Activated CD8-positive, alpha-beta memory T cell treated with anti-CD3 and anti-CD28 coated beads, Interleukin-2, amount 50 U/mL, for 4 hours (primary cell): ENCODE measurements around the gene ZNF585A.
"Not testable (repeated sequence)": the region's sequence is repeated elsewhere in the genome, so short reads cannot be mapped to it uniquely, and the experiment has no call there.

Experiments
- DNase-seq: peaks from one replicate; pipeline ENCODE4 v3.0.0-alpha.2; 2020

The ZNF585A gene

DNA sequence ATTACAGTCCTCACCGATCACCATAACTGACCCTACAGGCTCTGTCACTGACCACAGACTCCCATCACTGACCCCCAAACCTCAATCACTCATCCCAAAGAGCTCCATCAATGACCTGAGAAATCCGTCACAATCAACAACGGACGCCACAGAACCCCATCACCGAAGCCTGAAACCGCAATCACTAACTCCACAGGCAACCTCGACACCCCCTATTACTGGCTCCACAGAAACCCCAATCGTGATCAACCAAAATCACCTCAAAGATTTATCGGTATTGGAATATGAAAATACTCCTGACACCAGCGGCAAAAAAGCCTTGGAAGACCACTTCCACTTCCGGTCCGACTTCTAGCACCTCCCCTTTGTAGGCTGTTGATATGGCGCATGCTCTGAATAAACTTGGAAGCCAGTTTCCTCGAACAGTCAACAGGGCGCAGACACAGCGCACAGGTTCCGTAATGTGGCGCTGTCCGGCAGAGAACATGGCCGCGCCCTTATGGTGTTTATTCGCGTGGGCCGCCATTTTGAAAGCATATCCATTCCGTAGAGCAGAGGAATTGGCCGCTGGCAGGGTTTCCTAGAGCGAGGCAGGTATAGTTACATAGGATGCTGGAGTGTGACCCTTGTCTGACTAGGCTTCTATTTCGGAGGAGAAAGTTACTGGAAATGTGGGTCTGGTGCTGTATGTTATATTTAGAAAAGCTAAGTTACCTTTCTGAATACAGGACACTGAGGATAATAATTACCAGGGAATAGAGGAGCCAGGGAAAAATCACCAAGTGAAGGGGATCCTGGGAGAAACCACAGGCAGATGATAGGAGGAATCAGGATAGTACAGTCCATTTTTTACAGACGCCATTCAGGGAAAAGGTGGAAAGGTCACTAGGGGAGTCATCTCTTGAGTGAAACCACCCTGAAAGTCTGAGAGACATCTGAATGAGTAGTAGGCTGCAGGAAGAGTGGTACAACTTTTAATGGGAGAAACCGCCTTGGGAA, at the start of gene ZNF585A:
TSS of gene ZNF585A (minus strand) at position 328 of the 999 bp plus-strand sequence. CDS start 2,785 bp downstream, outside the sequence.
- peak; percentile 88 for DNase-seq

DNA sequence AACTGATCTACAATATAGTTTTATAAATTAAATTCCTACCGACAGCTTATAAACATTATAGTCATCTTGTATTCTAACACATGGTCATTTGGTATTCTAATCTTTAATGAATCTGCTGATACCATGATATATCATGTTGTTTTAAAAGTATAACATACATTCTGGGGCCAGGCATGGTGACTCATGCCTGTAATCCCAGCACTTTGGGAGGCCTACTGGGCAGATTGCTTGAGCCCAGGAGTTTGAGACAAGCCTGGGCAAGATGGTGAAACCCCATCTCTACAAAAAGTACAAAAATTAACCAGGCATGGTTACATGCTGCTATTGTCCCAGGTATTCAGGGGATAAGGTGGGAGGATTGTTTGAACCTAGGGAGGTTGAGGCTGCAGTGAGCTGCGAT, 48.6 kb upstream of the ZNF585A start:
- no peak for DNase-seq

GRCh38 chr19:37220383-37220782, 47.9 kb upstream of the ZNF585A start:
- no peak for DNase-seq

- DNase-seq: no peak
Measured at GRCh38 chr19:37218592-37218935, 46.1 kb upstream of the ZNF585A start.

GRCh38 chr19:37217775-37218591, 45.5 kb upstream of the ZNF585A start, which contains the start of gene ZNF383:
TSS of gene ZNF383 (plus strand) at chr19:37218214. CDS start at chr19:37230454, 12,240 bp downstream.
- DNase-seq: peak; percentile 82

DNA sequence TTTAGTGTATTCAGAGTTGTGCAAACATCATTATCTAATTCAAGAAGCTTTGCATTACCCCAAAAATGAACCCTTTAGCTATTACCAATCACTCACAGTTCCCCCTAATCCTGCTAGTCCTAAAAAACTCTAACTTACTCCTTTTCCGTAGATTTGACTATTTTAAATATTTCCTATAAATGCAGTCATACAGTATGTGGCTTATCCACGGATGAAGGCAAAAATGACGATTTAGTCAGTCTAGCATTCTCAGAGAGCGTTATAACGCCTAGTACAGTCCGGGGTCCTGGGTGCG, 44.9 kb upstream of the ZNF585A start:
- DNase-seq: no peak

GRCh38 chr19:37197768-37198167, 25.3 kb upstream of the ZNF585A start:
- no peak for DNase-seq

- DNase-seq: not testable (repeated sequence)
Measured at GRCh38 chr19:37197115-37197514, 24.6 kb upstream of the ZNF585A start.

DNA sequence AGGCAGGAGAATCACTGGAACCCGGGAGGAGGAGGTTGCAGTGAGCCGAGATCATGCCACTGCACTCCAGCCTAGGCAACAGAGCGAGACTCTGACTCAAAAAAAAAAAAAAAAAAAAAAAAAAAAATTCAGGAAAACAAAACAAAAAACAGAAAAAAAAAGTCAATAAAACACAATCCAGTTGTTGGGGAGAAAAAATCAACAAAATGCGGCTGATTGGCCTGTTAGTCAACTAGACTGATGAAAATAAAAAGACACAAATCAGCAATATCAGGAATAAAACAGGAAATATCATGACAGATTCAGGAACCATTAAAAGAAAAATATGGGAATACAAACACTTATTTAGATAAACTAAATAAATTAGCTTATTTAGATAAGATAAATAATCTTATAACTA, 22.8 kb upstream of the ZNF585A start:
- DNase-seq: not testable (repeated sequence)

DNA sequence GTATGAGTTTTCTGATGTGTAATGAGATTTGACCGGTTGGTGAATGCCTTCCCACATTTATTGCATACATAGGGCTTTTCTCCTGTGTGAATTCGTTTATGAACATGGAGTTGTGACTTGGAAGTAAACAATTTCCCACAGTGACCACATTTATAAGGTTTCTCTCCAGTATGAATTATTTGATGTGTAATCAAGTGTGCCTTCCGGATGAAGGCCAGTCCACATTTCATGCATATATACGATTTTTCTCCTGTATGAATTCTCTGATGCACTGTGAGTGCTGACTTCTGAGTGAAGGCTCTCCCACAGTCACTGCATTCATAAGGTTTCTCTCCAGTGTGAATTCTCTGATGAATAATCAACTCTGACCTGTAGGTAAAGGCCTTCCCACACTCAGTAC, 13.6 kb upstream of the ZNF585A start:
- not testable (repeated sequence) for DNase-seq

DNA sequence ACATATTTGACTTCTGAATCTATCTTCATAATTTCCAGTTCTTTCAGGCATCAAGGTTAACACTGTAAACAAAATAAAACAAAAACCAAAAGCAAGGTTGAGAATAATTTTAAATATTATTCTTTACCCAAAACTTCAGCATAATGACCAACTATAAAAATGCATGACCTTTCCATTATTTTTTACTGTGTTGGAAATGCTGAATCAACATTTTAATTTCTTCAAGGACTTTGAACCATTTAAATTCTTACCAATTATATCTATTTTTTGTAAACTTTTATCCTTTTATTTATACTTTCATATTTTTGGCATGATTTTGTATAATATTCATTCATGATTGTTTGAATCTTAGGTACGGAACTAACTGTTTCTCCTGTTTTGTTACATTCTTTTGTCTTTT, 6.9 kb downstream of the ZNF585A start:
- no peak for DNase-seq

- DNase-seq: no peak
Measured at GRCh38 chr19:37160153-37160552, 12.3 kb downstream of the ZNF585A start.

- no peak for DNase-seq
Measured at GRCh38 chr19:37148214-37148613, 24.3 kb downstream of the ZNF585A start.

DNA sequence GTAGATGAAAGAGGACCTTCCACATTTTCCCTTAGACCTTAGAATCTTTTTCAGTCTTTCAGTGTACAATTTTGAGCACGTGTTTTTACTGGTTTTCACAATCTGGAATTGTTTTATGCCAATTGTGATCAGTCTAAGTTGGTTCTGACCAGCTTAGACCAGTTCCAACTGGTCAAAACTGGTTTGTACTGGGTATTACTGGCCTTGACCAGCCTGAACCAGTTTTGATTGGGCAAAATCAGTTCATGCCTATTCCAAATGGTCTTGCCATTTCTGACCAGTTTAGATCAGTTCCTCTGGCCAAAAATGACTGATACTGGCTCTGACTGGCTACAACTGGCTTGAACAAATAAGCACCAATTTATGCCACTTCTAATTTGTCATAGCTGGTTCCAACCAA, 36.4 kb downstream of the ZNF585A start:
- DNase-seq: no peak

- no peak for DNase-seq
Measured at GRCh38 chr19:37128821-37129177, 43.7 kb downstream of the ZNF585A start.

GRCh38 chr19:37127999-37128820, 44.3 kb downstream of the ZNF585A start:
- no peak for DNase-seq

DNA sequence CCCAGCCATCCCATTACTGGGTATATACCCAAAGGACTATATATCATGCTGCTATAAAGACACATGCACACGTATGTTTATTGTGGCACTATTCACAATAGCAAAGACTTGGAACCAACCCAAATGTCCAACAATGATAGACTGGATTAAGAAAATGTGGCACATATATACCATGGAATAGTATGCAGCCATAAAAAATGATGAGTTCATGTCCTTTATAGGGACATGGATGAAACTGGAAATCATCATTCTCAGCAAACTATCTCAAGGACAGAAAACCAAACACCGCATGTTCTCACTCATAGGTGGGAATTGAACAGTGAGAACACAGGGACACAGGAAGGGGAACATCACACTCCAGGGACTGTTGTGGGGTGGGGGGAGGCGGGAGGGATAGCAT, 50.4 kb downstream of the ZNF585A start:
- not testable (repeated sequence) for DNase-seq

DNA sequence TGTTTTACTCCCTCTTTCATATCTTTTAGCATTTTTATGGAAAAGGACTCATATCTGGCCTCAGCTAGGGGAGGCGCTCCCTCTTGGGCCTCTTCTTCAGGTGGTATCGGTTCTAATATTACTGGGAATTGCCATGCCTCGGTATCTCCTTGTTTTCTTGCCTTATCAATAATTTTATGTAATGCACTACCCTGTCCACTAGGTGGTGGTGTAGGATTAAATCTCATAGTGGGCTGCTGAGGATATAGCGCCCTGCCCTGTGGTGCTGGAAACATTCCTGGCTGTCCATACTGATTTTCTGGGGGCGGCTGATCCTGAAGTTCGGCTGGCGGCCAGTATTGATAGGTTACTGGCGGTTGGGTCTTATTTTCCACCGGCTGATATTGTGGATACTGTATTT, 58.5 kb downstream of the ZNF585A start:
- DNase-seq: no peak

DNA sequence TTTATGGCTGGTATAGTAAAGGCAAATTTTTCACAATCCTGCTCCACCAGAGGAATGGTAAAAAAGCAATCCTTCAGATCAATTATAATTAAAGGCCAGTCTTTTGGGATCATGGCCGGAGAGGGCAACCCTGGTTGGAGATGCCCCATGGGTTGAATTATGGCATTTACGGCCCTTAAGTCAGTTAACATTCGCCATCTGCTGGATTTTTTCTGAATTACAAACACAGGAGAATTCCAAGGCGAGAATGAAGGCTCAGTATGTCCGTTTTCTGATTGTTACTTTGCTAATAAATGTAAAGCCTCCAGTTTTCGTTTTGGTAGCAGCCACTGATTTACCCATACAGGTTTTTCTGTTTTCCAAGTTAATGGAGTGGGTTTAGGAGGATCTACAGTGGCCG, 60.7 kb downstream of the ZNF585A start:
- not testable (repeated sequence) for DNase-seq

DNA sequence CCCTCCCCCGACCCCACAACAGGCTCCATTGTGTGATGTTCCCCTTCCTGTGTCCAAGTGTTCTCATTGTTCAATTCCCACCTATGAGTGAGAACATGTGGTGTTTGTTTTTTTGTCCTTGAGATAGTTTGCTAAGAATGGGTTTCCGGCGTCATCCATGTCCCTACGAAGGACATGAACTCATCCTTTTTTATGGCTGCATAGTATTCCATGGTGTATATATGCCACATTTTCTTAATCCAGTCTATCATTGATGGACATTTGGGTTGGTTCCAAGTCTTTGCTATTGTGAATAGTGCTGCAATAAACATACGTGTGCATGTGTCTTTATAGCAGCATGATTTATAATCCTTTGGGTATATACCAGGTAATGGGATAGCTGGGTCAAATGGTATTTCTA, 68.4 kb downstream of the ZNF585A start:
- DNase-seq: not testable (repeated sequence)

DNA sequence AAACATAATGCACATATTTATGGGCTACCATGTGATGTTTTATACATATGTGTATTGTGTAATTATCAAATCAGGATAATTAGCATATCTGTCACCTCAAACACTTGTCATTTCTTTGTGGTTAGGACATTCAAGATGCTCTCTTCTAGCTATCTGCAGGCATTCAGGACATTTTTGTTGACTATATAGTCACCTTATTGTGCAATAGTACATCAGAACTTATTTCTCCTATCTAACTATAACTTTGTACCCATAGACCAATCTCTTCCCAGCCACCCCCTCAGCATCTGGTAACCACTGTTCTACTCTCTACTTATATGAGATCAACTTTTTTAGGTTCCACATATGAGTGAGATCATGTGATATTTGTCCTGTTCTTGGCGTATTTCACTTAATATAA, 73.9 kb downstream of the ZNF585A start:
- DNase-seq: no peak

- DNase-seq: no peak
Measured at GRCh38 chr19:37095859-37096258, 76.6 kb downstream of the ZNF585A start.
